ENCODE results near the gene SLC26A8.
"Not testable (repeated sequence)": the region's sequence is repeated elsewhere in the genome, so short reads cannot be mapped to it uniquely, and the experiment has no call there.

The SLC26A8 gene

DNA sequence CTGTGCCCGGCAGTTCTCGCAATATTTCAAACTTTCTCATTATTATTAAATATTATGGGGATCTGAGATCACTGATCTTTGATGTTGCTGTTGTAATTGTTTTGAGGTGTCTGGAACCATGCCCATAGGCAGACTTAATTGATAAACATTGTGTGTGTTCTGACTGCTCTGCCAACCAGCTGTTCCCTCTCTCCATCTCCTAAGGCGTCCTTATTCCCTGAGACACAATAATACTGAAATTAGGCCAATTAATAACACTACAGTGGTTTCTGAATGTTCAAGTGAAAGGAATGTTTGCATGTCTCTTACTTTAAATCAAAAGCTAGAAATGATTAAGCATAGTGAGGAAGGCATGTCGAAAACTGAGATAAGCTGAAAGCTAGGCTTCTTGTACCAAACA is 10.8 kb upstream of the SLC26A8 start:
- Mint-ChIP-seq H3K4me3 (no peak overlapping the region), H3K4me1 (peaks cover 36% of the 10 kb centered on the region), H3K9me3 (no peaks in the 10 kb centered on the region), H3K27me3 (no peaks in the 10 kb centered on the region), H3K36me3 (peaks cover 3% of the 10 kb centered on the region), H3K27ac (no peak overlapping the region)
- ATAC-seq (ENCODE audit: low read depth) (no peak), DNase-seq (ENCODE audit: low spot score in 2 of 2) (no peak)

DNA sequence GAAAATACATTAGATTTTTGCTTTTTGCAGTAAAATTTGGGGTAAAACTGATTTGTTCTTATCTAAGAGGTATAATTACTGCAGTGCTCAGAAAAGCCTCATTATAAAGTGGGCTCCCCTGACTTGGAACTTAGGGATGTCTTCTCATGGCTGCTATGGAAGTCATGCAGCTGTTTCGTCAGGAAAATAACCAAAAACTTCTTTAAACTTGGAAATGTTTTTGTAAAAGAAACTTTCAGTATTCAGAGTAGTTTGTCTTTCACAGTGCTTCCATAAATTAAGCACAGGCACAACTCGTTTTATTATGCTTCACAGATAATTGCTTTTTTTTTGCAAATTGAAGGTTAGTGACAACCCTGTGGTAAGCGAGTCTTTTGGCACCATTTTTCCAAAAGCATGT is 10.0 kb upstream of the SLC26A8 start:
- H3K27ac Mint-ChIP-seq = no peak overlapping the region
- ATAC-seq (ENCODE audit: low read depth) (no peak), DNase-seq (ENCODE audit: low spot score in 2 of 2) (no peak)
- no peak overlapping the region for H3K4me3 Mint-ChIP-seq
- peaks cover 3% of the 10 kb centered on the region for H3K36me3 Mint-ChIP-seq
- H3K27me3 Mint-ChIP-seq = no peaks in the 10 kb centered on the region
- no peaks in the 10 kb centered on the region for H3K9me3 Mint-ChIP-seq
- peaks cover 40% of the 10 kb centered on the region for H3K4me1 Mint-ChIP-seq

DNA sequence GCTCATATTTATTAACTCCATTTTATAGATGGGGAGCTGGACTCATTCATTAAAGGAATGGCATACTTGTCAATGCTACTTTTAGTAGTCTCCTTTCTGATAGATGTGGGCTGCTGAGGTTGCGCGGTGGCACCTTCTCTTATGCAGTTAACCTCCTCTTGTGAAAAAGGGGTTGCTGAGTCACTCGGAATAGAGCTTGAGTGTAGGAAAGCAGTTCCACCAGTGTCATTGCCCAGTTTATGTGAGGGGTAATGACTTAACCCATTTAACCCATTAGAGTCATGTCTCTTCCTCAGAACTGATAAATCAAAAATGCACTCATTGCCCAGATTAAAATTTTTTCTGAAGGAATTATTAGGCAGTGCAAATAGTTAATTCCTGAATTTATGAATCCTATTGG is 9.5 kb upstream of the SLC26A8 start:
- Mint-ChIP-seq H3K36me3 (peaks cover 3% of the 10 kb centered on the region), H3K4me3 (no peak overlapping the region), H3K9me3 (no peaks in the 10 kb centered on the region), H3K4me1 (peaks cover 37% of the 10 kb centered on the region), H3K27ac (no peak overlapping the region), H3K27me3 (no peaks in the 10 kb centered on the region)
- ATAC-seq (ENCODE audit: low read depth) (no peak), DNase-seq (ENCODE audit: low spot score in 2 of 2) (no peak)

DNA sequence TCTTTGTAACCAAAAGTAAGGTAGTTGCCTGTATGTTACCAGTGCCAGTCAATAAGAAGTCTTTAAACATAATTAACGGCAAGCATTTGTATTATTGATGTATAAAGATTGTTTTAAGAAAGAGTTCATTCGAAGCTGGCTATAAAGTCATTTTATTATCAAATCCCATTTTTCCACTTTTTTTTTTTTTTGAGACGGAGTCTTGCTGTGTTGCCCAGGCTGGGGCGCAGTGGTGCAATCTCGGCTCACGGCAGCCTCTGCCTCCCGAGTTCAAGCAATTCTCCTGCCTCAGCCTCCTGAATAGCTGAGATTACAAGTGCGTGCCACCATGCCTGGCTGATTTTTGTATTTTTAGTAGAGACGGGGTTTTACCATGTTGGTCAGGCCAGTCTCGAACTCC is 8.7 kb upstream of the SLC26A8 start:
- H3K9me3 Mint-ChIP-seq; H3K4me3 Mint-ChIP-seq; ATAC-seq (ENCODE audit: low read depth); H3K36me3 Mint-ChIP-seq; DNase-seq (ENCODE audit: low spot score in 2 of 2); H3K27me3 Mint-ChIP-seq; H3K27ac Mint-ChIP-seq: not testable (repeated sequence)
- peaks cover 36% of the 10 kb centered on the region for H3K4me1 Mint-ChIP-seq

GRCh38 chr6:36032261-36032660 is 7.8 kb upstream of the SLC26A8 start:
- peaks cover 3% of the 10 kb centered on the region for H3K36me3 Mint-ChIP-seq
- peaks cover 30% of the 10 kb centered on the region for H3K4me1 Mint-ChIP-seq
- no peak overlapping the region for H3K4me3 Mint-ChIP-seq
- ATAC-seq (ENCODE audit: low read depth) (no peak), DNase-seq (ENCODE audit: low spot score in 2 of 2) (no peak)
- no peaks in the 10 kb centered on the region for H3K27me3 Mint-ChIP-seq
- H3K27ac Mint-ChIP-seq = no peak overlapping the region
- H3K9me3 Mint-ChIP-seq = no peaks in the 10 kb centered on the region

GRCh38 chr6:36029464-36029863 is 5.0 kb upstream of the SLC26A8 start:
- DNase-seq (ENCODE audit: low spot score in 2 of 2) (no peak), ATAC-seq (ENCODE audit: low read depth) (no peak)
- Mint-ChIP-seq H3K4me1 (peaks cover 24% of the 10 kb centered on the region), H3K36me3 (no peaks in the 10 kb centered on the region), H3K9me3 (no peaks in the 10 kb centered on the region), H3K27ac (peak overlapping the region; percentile 69), H3K4me3 (peak overlapping the region; percentile 90), H3K27me3 (peaks cover 8% of the 10 kb centered on the region)

GRCh38 chr6:36028877-36029324 is 4.5 kb upstream of the SLC26A8 start:
- H3K4me3 Mint-ChIP-seq = peak overlapping the region; percentile 90
- peak in 1 of 2 donors; percentile 18 for DNase-seq (ENCODE audit: low spot score in 2 of 2)
- no peak for ATAC-seq (ENCODE audit: low read depth)
- no peaks in the 10 kb centered on the region for H3K36me3 Mint-ChIP-seq
- H3K9me3 Mint-ChIP-seq = no peaks in the 10 kb centered on the region
- H3K4me1 Mint-ChIP-seq = peaks cover 26% of the 10 kb centered on the region
- H3K27me3 Mint-ChIP-seq = peaks cover 10% of the 10 kb centered on the region
- H3K27ac Mint-ChIP-seq = peak overlapping the region; percentile 69

DNA sequence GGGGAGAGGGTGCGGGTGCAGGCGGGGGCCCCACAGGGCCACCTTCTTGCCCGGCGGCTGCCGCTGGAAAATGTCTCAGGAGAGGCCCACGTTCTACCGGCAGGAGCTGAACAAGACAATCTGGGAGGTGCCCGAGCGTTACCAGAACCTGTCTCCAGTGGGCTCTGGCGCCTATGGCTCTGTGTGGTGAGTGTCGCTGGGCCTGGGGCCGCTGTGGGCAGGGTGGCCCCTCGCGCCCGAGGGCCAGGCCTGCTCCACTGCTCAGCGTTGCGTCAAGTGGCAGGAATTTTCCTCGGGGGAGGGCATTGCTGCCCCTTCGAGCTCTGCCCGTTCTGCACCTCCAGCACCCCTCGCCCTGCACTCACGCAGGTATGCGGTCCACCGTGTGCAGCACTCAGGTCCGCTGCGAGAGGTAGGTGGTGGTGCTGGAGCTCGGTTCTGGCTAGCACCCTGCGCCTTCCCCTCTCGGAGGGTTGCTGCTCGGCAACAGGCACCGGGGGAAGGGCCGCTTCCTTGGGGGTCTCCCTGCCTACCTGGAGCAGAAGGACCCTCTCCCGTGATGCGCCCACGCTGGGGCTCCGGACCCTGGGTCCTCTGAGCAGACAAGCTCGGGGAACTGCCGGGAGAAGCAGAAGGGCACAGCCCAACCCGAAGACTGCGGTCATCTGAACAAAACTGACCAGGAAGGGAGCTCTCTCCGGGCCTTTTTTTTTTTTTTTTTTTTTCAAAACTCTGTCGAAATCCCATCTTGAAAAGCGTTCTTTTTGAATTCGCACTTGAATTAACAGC is 3.8 kb upstream of the SLC26A8 start:
- DNase-seq (ENCODE audit: low spot score in 2 of 2) = no peak
- peaks cover 28% of the 10 kb centered on the region for H3K4me1 Mint-ChIP-seq
- H3K9me3 Mint-ChIP-seq = no peaks in the 10 kb centered on the region
- ATAC-seq (ENCODE audit: low read depth) = peak; percentile 31
- peaks cover 13% of the 10 kb centered on the region for H3K27me3 Mint-ChIP-seq
- H3K4me3 Mint-ChIP-seq = peak overlapping the region; percentile 90
- peak overlapping the region; percentile 69 for H3K27ac Mint-ChIP-seq
- no peaks in the 10 kb centered on the region for H3K36me3 Mint-ChIP-seq

- Mint-ChIP-seq H3K4me3 (peak within 1 kb of the TSS; percentile 94), H3K27me3 (peaks cover 13% of the 10 kb centered on the region), H3K9me3 (no peaks in the 10 kb centered on the region), H3K4me1 (peaks cover 27% of the 10 kb centered on the region), H3K36me3 (no peaks in the 10 kb centered on the region), H3K27ac (peak within 1 kb of the TSS; percentile 69)
- ATAC-seq (ENCODE audit: low read depth) (peak; percentile 88), DNase-seq (ENCODE audit: low spot score in 2 of 2) (peak; percentile 95 to 97)
These were observed 3.2 kb upstream of the SLC26A8 start, which contains the start of gene MAPK14 for GRCh38 chr6:36027501-36028087. TSS of gene MAPK14 (plus strand) at chr6:36027808. CDS start at chr6:36028158, 350 bp downstream.

DNA sequence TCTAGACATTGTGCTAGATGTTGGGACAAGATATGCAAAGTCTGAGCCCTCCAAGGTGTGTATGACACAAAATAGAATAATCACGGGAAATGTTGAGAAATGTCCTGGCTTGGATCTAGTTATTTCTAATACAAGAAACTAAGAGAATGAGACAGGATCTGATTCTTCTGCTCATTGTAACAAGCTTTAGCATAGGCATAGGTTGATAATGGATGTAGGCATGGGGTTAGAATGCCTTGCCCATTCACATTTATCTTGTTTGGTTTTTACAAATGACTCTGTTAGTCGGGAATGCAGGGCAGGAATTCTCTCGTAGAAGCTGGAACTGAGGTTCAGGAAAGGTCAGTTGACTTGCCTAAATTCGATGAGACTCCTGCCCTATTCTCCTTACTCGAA is 1.5 kb upstream of the SLC26A8 start:
- ATAC-seq (ENCODE audit: low read depth) (no peak), DNase-seq (ENCODE audit: low spot score in 2 of 2) (no peak)
- peaks cover 13% of the 10 kb centered on the region for H3K27me3 Mint-ChIP-seq
- no peaks in the 10 kb centered on the region for H3K36me3 Mint-ChIP-seq
- no peaks in the 10 kb centered on the region for H3K9me3 Mint-ChIP-seq
- no peak overlapping the region for H3K27ac Mint-ChIP-seq
- H3K4me3 Mint-ChIP-seq = no peak overlapping the region
- H3K4me1 Mint-ChIP-seq = peaks cover 16% of the 10 kb centered on the region

GRCh38 chr6:36025260-36025931 is 955 bp upstream of the SLC26A8 start:
- ATAC-seq (ENCODE audit: low read depth) = no peak
- H3K27ac Mint-ChIP-seq = no peak overlapping the region
- peaks cover 13% of the 10 kb centered on the region for H3K27me3 Mint-ChIP-seq
- H3K9me3 Mint-ChIP-seq = no peaks in the 10 kb centered on the region
- no peak for DNase-seq (ENCODE audit: low spot score in 2 of 2)
- no peak overlapping the region for H3K4me3 Mint-ChIP-seq
- H3K4me1 Mint-ChIP-seq = peaks cover 16% of the 10 kb centered on the region
- no peaks in the 10 kb centered on the region for H3K36me3 Mint-ChIP-seq

DNA sequence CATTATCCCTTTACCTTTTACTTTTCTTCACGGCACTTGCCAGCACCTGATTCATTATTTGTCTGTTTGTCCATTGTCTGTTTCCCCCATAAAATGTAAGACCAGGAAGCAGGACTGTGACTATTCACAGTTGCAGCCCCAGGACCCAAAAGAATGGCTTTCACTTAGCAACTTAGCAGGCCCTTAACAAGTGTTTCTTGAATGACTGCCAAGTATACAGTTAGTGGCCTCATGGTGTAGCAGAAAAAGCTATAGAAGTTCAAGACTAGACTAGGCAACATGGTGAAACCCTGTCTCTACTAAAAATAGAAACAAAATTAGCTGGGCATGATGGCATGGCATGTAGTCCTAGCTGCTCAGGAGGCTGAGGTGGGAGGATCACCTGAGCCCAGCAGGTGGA is 4.3 kb downstream of the SLC26A8 start:
- H3K4me3 Mint-ChIP-seq = no peak overlapping the region
- DNase-seq (ENCODE audit: low spot score in 2 of 2) (no peak), ATAC-seq (ENCODE audit: low read depth) (no peak)
- peaks cover 5% of the 10 kb centered on the region for H3K4me1 Mint-ChIP-seq
- H3K27ac Mint-ChIP-seq = no peak overlapping the region
- no peaks in the 10 kb centered on the region for H3K9me3 Mint-ChIP-seq
- H3K36me3 Mint-ChIP-seq = no peaks in the 10 kb centered on the region
- H3K27me3 Mint-ChIP-seq = peaks cover 16% of the 10 kb centered on the region

DNA sequence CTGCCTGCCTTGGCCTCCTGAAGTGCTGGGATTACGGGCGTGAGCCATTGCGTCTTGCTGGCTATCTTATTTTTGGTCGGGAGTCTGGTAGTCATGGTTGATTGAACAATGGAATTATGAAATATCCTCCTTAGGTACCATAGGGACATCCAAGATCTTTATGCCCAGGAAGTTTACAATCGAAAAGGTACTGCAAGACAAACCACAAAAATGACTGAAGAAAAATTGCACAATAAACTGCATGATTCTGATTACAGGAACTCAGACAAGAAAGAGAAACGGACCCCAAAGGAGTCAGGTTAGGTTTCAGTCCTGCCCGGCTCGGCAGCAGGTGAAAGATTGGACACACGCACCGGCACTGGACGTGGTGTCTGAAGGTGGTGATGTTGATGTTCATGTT is 5.3 kb downstream of the SLC26A8 start:
- H3K27me3 Mint-ChIP-seq = peaks cover 12% of the 10 kb centered on the region
- no peak overlapping the region for H3K4me3 Mint-ChIP-seq
- no peak for DNase-seq (ENCODE audit: low spot score in 2 of 2)
- no peak for ATAC-seq (ENCODE audit: low read depth)
- H3K27ac Mint-ChIP-seq = no peak overlapping the region
- H3K9me3 Mint-ChIP-seq = no peaks in the 10 kb centered on the region
- peaks cover 5% of the 10 kb centered on the region for H3K4me1 Mint-ChIP-seq
- H3K36me3 Mint-ChIP-seq = no peaks in the 10 kb centered on the region

GRCh38 chr6:36018339-36018738 is 6.1 kb downstream of the SLC26A8 start:
- Mint-ChIP-seq H3K27me3 (peaks cover 10% of the 10 kb centered on the region), H3K4me3 (no peak overlapping the region), H3K36me3 (no peaks in the 10 kb centered on the region), H3K27ac (no peak overlapping the region), H3K9me3 (no peaks in the 10 kb centered on the region), H3K4me1 (no peaks in the 10 kb centered on the region)
- DNase-seq (ENCODE audit: low spot score in 2 of 2) = no peak
- ATAC-seq (ENCODE audit: low read depth) = no peak

All from memory B cell (primary cell).